ENCODE results near the gene CNNM4.

CNNM4 gene

GRCh38 chr2:96759548-96759947, 1.2 kb upstream of the CNNM4 start:
- Histone ChIP-seq H3K4me1 (ENCODE audit: control insufficient read depth, insufficient read depth, low read length) (peaks cover 35% of the 10 kb centered on the region), H3K27ac (ENCODE audit: low read depth, low read length) (no peak overlapping the region), H3K36me3 (ENCODE audit: control insufficient read depth, insufficient read depth, low read length) (no peaks in the 10 kb centered on the region), H3K9ac (ENCODE audit: low read depth, low read length) (no peak overlapping the region), H3K27me3 (ENCODE audit: control insufficient read depth, insufficient read depth, low read length) (0 out of 2 replicates have a peak, but pooled peaks cover 5% of the 10 kb centered on the region), H3K9me3 (ENCODE audit: control insufficient read depth, insufficient read depth, low read length) (no peaks in the 10 kb centered on the region), H3K4me3 (ENCODE audit: low read depth, low read length) (no peak overlapping the region)

DNA sequence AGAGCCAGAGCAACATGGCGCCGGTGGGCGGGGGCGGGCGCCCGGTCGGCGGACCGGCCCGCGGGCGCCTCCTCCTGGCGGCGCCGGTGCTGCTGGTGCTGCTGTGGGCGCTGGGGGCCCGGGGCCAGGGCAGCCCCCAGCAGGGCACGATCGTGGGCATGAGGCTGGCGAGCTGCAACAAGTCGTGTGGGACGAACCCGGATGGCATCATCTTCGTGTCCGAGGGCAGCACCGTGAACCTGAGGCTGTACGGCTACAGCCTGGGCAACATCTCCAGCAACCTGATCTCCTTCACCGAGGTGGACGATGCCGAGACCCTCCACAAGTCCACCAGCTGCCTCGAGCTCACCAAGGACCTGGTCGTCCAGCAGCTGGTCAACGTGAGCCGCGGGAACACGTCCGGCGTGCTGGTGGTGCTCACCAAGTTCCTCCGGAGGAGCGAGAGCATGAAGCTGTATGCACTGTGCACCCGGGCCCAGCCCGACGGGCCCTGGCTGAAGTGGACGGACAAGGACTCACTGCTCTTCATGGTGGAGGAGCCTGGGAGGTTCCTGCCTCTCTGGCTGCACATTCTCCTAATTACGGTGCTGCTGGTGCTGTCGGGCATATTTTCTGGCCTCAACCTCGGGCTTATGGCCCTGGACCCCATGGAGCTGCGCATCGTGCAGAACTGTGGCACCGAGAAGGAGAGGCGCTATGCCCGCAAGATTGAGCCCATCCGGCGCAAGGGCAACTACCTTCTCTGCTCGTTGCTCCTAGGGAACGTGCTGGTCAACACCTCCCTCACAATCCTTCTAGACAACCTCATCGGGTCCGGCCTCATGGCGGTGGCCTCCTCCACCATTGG, 507 bp downstream of the CNNM4 start:
- Histone ChIP-seq H3K27me3 (ENCODE audit: control insufficient read depth, insufficient read depth, low read length) (0 out of 2 replicates have a peak, but pooled peaks cover 5% of the 10 kb centered on the region), H3K4me1 (ENCODE audit: control insufficient read depth, insufficient read depth, low read length) (peaks cover 35% of the 10 kb centered on the region), H3K36me3 (ENCODE audit: control insufficient read depth, insufficient read depth, low read length) (no peaks in the 10 kb centered on the region), H3K9me3 (ENCODE audit: control insufficient read depth, insufficient read depth, low read length) (no peaks in the 10 kb centered on the region), H3K9ac (ENCODE audit: low read depth, low read length) (peak overlapping the region; percentile 38; the same call in 1 of the 2 replicates), H3K4me3 (ENCODE audit: low read depth, low read length) (peak overlapping the region; percentile 80), H3K27ac (ENCODE audit: low read depth, low read length) (no peak overlapping the region)

- peaks cover 35% of the 10 kb centered on the region for H3K4me1 ChIP-seq (ENCODE audit: control insufficient read depth, insufficient read depth, low read length)
- peak overlapping the region; percentile 12; the same call in 1 of the 2 replicates for H3K9ac ChIP-seq (ENCODE audit: low read depth, low read length)
- peak overlapping the region; percentile 80 for H3K4me3 ChIP-seq (ENCODE audit: low read depth, low read length)
- no peaks in the 10 kb centered on the region for H3K36me3 ChIP-seq (ENCODE audit: control insufficient read depth, insufficient read depth, low read length)
- H3K27me3 ChIP-seq (ENCODE audit: control insufficient read depth, insufficient read depth, low read length): 0 out of 2 replicates have a peak, but pooled peaks cover 5% of the 10 kb centered on the region
- H3K27ac ChIP-seq (ENCODE audit: low read depth, low read length): peak overlapping the region; percentile 76
- H3K9me3 ChIP-seq (ENCODE audit: control insufficient read depth, insufficient read depth, low read length): no peaks in the 10 kb centered on the region
These were observed 2.0 kb downstream of the CNNM4 start for GRCh38 chr2:96762529-96763311.

GRCh38 chr2:96763511-96764252, 3.0 kb downstream of the CNNM4 start:
- Histone ChIP-seq H3K36me3 (ENCODE audit: control insufficient read depth, insufficient read depth, low read length) (no peaks in the 10 kb centered on the region), H3K9ac (ENCODE audit: low read depth, low read length) (peak overlapping the region; percentile 39; the same call in 1 of the 2 replicates), H3K9me3 (ENCODE audit: control insufficient read depth, insufficient read depth, low read length) (no peaks in the 10 kb centered on the region), H3K27ac (ENCODE audit: low read depth, low read length) (peak overlapping the region; percentile 76), H3K27me3 (ENCODE audit: control insufficient read depth, insufficient read depth, low read length) (0 out of 2 replicates have a peak, but pooled peaks cover 5% of the 10 kb centered on the region), H3K4me1 (ENCODE audit: control insufficient read depth, insufficient read depth, low read length) (peaks cover 35% of the 10 kb centered on the region), H3K4me3 (ENCODE audit: low read depth, low read length) (peak overlapping the region; percentile 80)

DNA sequence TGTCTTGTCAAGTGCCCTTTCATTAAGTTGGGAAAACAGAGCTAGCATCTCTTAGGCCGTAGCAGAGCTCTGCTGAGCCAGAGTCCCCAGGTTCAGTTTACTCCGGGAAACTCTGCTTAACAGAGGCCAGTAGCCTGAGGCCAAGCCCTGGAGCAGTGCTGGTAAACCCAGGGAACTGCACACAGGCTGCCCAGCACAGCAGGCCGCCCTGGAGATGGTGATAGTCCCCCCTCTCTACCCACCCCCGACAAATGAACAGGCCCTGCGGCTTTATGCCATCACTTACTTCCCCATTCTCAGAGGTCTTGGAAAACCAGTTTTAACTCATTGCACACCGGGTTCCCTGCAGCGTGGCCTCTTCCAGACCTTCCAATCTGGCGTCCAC, 3.5 kb downstream of the CNNM4 start:
- peaks cover 35% of the 10 kb centered on the region for H3K4me1 ChIP-seq (ENCODE audit: control insufficient read depth, insufficient read depth, low read length)
- 0 out of 2 replicates have a peak overlapping the region, but pooled peaks have one; percentile 39 for H3K9ac ChIP-seq (ENCODE audit: low read depth, low read length)
- 0 out of 2 replicates have a peak, but pooled peaks cover 5% of the 10 kb centered on the region for H3K27me3 ChIP-seq (ENCODE audit: control insufficient read depth, insufficient read depth, low read length)
- H3K4me3 ChIP-seq (ENCODE audit: low read depth, low read length): peak overlapping the region; percentile 80
- H3K36me3 ChIP-seq (ENCODE audit: control insufficient read depth, insufficient read depth, low read length): no peaks in the 10 kb centered on the region
- H3K27ac ChIP-seq (ENCODE audit: low read depth, low read length): peak overlapping the region; percentile 67
- H3K9me3 ChIP-seq (ENCODE audit: control insufficient read depth, insufficient read depth, low read length): no peaks in the 10 kb centered on the region

GRCh38 chr2:96767135-96767871, 6.6 kb downstream of the CNNM4 start:
- no peak overlapping the region for H3K9ac ChIP-seq (ENCODE audit: low read depth, low read length)
- no peak overlapping the region for H3K27ac ChIP-seq (ENCODE audit: low read depth, low read length)
- no peaks in the 10 kb centered on the region for H3K27me3 ChIP-seq (ENCODE audit: control insufficient read depth, insufficient read depth, low read length)
- H3K36me3 ChIP-seq (ENCODE audit: control insufficient read depth, insufficient read depth, low read length): no peaks in the 10 kb centered on the region
- peaks cover 21% of the 10 kb centered on the region for H3K4me1 ChIP-seq (ENCODE audit: control insufficient read depth, insufficient read depth, low read length)
- H3K4me3 ChIP-seq (ENCODE audit: low read depth, low read length): no peak overlapping the region
- H3K9me3 ChIP-seq (ENCODE audit: control insufficient read depth, insufficient read depth, low read length): no peaks in the 10 kb centered on the region

DNA sequence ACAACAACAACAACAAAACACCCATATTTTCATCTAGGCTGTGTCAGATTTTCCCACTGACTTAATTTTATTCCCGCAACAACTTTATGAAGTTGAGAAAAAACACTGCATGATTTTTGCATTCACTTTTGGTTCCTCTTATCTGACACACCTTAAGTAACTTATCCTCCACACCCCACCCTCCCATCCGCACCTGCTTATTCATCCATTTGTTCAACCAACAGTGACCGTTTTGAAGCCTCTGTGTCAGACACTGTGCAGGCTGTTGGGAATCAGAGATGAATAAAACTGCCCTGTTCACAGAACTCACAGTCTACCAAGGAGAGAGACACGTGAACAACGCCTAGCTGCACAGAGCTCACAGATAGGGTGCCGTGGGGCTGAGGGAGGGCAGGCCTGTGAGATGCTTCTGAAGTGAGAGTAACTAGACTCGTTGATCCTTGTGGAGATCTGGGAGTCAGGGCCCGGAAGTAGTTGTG, 7.4 kb downstream of the CNNM4 start:
- Histone ChIP-seq H3K9me3 (ENCODE audit: control insufficient read depth, insufficient read depth, low read length) (no peaks in the 10 kb centered on the region), H3K9ac (ENCODE audit: low read depth, low read length) (no peak overlapping the region), H3K36me3 (ENCODE audit: control insufficient read depth, insufficient read depth, low read length) (no peaks in the 10 kb centered on the region), H3K4me3 (ENCODE audit: low read depth, low read length) (no peak overlapping the region), H3K27ac (ENCODE audit: low read depth, low read length) (no peak overlapping the region), H3K27me3 (ENCODE audit: control insufficient read depth, insufficient read depth, low read length) (no peaks in the 10 kb centered on the region), H3K4me1 (ENCODE audit: control insufficient read depth, insufficient read depth, low read length) (peaks cover 14% of the 10 kb centered on the region)

- H3K9me3 ChIP-seq (ENCODE audit: control insufficient read depth, insufficient read depth, low read length): no peaks in the 10 kb centered on the region
- no peak overlapping the region for H3K27ac ChIP-seq (ENCODE audit: low read depth, low read length)
- no peak overlapping the region for H3K9ac ChIP-seq (ENCODE audit: low read depth, low read length)
- no peak overlapping the region for H3K4me3 ChIP-seq (ENCODE audit: low read depth, low read length)
- H3K4me1 ChIP-seq (ENCODE audit: control insufficient read depth, insufficient read depth, low read length): no peaks in the 10 kb centered on the region
- H3K36me3 ChIP-seq (ENCODE audit: control insufficient read depth, insufficient read depth, low read length): no peaks in the 10 kb centered on the region
- no peaks in the 10 kb centered on the region for H3K27me3 ChIP-seq (ENCODE audit: control insufficient read depth, insufficient read depth, low read length)
These were observed 9.1 kb downstream of the CNNM4 start for GRCh38 chr2:96769814-96770213.

GRCh38 chr2:96770442-96771202, 9.9 kb downstream of the CNNM4 start:
- H3K4me3 ChIP-seq (ENCODE audit: low read depth, low read length): no peak overlapping the region

More at GRCh38 chr2:96770442-96771202, 9.9 kb downstream of the CNNM4 start:
- H3K4me1 ChIP-seq (ENCODE audit: control insufficient read depth, insufficient read depth, low read length): no peaks in the 10 kb centered on the region
- H3K27me3 ChIP-seq (ENCODE audit: control insufficient read depth, insufficient read depth, low read length): no peaks in the 10 kb centered on the region
- H3K9me3 ChIP-seq (ENCODE audit: control insufficient read depth, insufficient read depth, low read length): no peaks in the 10 kb centered on the region
- H3K27ac ChIP-seq (ENCODE audit: low read depth, low read length): no peak overlapping the region
- no peaks in the 10 kb centered on the region for H3K36me3 ChIP-seq (ENCODE audit: control insufficient read depth, insufficient read depth, low read length)
- no peak overlapping the region for H3K9ac ChIP-seq (ENCODE audit: low read depth, low read length)

All from HUES48 (cell line).